GM12875 (cell line): Measurements from ENCODE around the gene CLIC6.

Experiments used
- H3K4me3 ChIP-seq: one replicate; pipeline ENCODE4 v1.5.1; 2011; ENCODE audit warnings: low read depth, low read length, control low read depth
- CTCF ChIP-seq: IDR thresholded peaks from 2 replicates; pipeline ENCODE4 v1.5.1; 2011; ENCODE audit warnings: low read depth, mild to moderate bottlenecking, control low read depth, inconsistent platforms, low read length, moderate library complexity, borderline replicate concordance; ENCODE audit not compliant: insufficient read depth

Gene CLIC6

DNA sequence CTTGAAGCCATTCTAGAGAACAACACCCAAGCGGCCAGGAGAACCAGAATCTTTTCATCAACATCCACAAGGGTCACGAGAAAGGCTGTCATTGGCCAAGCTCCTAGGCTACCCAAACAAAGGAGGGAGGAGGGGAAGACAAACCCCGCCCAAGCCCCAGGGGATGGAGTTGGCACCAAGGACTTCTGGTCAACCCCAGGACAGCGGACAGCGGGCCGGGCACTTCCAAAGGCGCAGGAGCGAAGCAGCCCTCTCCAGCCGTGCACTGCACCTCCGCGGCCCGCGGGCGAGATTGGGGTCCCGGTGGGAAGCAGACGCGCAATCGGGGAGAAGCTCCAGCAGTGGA lies at the start of gene CLIC6:
TSS of gene CLIC6 (plus strand) at position 192 of the 346 bp plus-strand sequence. CDS start 395 bp downstream, outside the sequence.
- no peak for TF ChIP-seq CTCF
- H3K4me3 ChIP-seq: peak within 1 kb of the TSS; percentile 97

DNA sequence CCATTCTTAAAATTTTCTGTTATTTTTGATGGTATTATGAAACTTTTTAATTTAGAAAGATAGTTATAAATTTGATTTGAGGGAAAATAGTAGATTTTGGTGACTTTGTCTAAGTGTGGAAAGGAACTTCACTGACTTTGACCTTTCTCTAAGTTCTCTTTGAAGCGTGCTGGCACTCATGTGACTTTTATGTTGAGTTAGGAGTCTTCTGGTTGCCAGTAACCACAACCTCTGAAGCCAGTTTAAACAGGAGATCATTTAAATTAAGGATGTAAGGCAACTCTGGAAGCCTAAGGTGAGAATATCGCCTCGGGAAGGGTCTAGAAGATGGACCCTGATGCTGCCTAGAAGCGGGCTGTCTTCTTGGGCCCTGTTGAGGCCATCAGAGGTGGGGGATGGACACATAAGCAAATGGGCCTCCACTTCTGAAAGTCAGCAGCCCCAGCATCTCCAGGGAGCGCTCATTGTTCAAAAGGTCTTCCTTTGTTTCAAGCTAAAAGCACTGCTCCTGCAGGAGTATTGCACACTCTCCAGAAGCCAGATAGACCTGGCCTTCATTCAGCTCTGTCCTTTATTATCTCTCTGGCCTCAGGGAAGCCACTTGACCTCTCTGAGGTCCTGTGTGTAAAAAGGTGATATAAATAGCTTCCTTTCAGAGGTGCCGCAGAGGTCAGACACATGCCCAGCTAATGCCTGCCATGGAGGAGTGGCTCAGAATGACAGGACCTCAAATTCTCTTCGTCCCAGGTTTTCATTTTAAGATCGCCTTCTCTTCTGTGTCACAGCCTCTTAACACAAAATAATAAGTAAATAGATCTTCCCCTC lies 48.7 kb upstream of the CLIC6 start:
- no peak for TF ChIP-seq CTCF
- H3K4me3 ChIP-seq: no peak overlapping the region

- no peak overlapping the region for H3K4me3 ChIP-seq
- no peak for TF ChIP-seq CTCF
Measured at GRCh38 chr21:34621434-34622350, 47.1 kb upstream of the CLIC6 start.

DNA sequence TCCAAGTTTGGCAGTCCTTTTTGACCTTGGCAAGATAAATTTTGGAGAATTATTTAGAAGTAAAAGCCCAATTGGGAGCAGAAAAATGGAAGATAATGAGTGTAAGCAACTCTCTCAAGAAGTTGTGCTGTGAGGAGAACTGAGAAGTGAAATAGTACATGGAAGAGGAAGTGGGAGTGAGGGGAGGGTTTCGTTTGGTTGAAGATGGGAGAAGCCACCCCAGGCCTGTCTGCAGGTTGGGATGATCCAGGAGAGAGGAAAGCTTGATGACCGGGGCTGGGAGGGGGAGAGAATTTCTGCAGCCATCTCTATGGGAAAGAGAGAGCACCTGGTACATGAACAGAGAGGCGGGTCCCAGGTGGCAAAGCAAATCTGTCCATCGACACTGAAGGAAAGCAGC lies 45.3 kb upstream of the CLIC6 start:
- no peak for TF ChIP-seq CTCF
- H3K4me3 ChIP-seq: no peak overlapping the region

GRCh38 chr21:34625030-34625593 lies 43.7 kb upstream of the CLIC6 start:
- H3K4me3 ChIP-seq: no peak overlapping the region
- TF ChIP-seq CTCF: no peak

GRCh38 chr21:34626131-34626530 lies 42.7 kb upstream of the CLIC6 start:
- TF ChIP-seq CTCF: no peak
- H3K4me3 ChIP-seq: no peak overlapping the region
